ENCODE measurements around the gene NNT.
"Not testable (repeated sequence)": the region's sequence is repeated elsewhere in the genome, so short reads cannot be mapped to it uniquely, and the experiment has no call there.

Gene NNT

GRCh38 chr5:43602461-43603343, at the start of gene NNT:
NNT (plus strand) TSS chr5:43603180; CDS start chr5:43609196, 6,016 bp downstream.
- DNase-seq (ENCODE audit: low spot score), result peak; percentile 85

- no peak for DNase-seq (ENCODE audit: low spot score)
Observed at GRCh38 chr5:43553381-43553780, 49.6 kb upstream of the NNT start.

GRCh38 chr5:43554497-43554896, 48.5 kb upstream of the NNT start:
- DNase-seq (ENCODE audit: low spot score), result no peak

- peak; percentile 46 for DNase-seq (ENCODE audit: low spot score)
Observed at GRCh38 chr5:43555895-43556606, 46.9 kb upstream of the NNT start.

- not testable (repeated sequence) for DNase-seq (ENCODE audit: low spot score)
Observed at GRCh38 chr5:43556607-43556856, 46.4 kb upstream of the NNT start.

- DNase-seq (ENCODE audit: low spot score), result peak; percentile 82
Observed at GRCh38 chr5:43556857-43557542, 46.0 kb upstream of the NNT start, which contains the start of gene PAIP1. PAIP1 (minus strand) TSS chr5:43557077; CDS start chr5:43556846, 231 bp downstream.

GRCh38 chr5:43560128-43560527, 42.9 kb upstream of the NNT start:
- DNase-seq (ENCODE audit: low spot score), result no peak

- no peak for DNase-seq (ENCODE audit: low spot score)
Observed at GRCh38 chr5:43561356-43561755, 41.6 kb upstream of the NNT start.

GRCh38 chr5:43563321-43563720, 39.7 kb upstream of the NNT start:
- DNase-seq (ENCODE audit: low spot score), result no peak

GRCh38 chr5:43564289-43564850, 38.6 kb upstream of the NNT start:
- no peak for DNase-seq (ENCODE audit: low spot score)

- no peak for DNase-seq (ENCODE audit: low spot score)
Observed at GRCh38 chr5:43565043-43565442, 37.9 kb upstream of the NNT start.

GRCh38 chr5:43567967-43568366, 35.0 kb upstream of the NNT start:
- no peak for DNase-seq (ENCODE audit: low spot score)

- DNase-seq (ENCODE audit: low spot score), result no peak
Observed at GRCh38 chr5:43569236-43569746, 33.7 kb upstream of the NNT start.

- DNase-seq (ENCODE audit: low spot score), result no peak
Observed at GRCh38 chr5:43570450-43571158, 32.4 kb upstream of the NNT start.

- DNase-seq (ENCODE audit: low spot score), result no peak
Observed at GRCh38 chr5:43571237-43571636, 31.7 kb upstream of the NNT start.

- DNase-seq (ENCODE audit: low spot score), result no peak
Observed at GRCh38 chr5:43572357-43572756, 30.6 kb upstream of the NNT start.

- no peak for DNase-seq (ENCODE audit: low spot score)
Observed at GRCh38 chr5:43573058-43573457, 29.9 kb upstream of the NNT start.

- not testable (repeated sequence) for DNase-seq (ENCODE audit: low spot score)
Observed at GRCh38 chr5:43580402-43581210, 22.4 kb upstream of the NNT start.

- no peak for DNase-seq (ENCODE audit: low spot score)
Observed at GRCh38 chr5:43581398-43581797, 21.6 kb upstream of the NNT start.

GRCh38 chr5:43582082-43583005, 20.6 kb upstream of the NNT start:
- no peak for DNase-seq (ENCODE audit: low spot score)
